Measurements from ENCODE around the gene RINL.
"Not testable (repeated sequence)": the region's sequence is repeated elsewhere in the genome, so short reads cannot be mapped to it uniquely, and the experiment has no call there.

Gene RINL

GRCh38 chr19:38880076-38880881 lies 2.2 kb upstream of the RINL start:
- no peak overlapping the region for H3K27ac Mint-ChIP-seq (ENCODE audit: low read depth)
- no peak for ATAC-seq (replicated peaks; ENCODE audit: extremely low read depth, poor library complexity, severe bottlenecking)
- H3K4me3 Mint-ChIP-seq = peak overlapping the region; percentile 46
- H3K27me3 Mint-ChIP-seq = no peaks in the 10 kb centered on the region
- H3K36me3 Mint-ChIP-seq (ENCODE audit: insufficient read depth) = peaks cover 26% of the 10 kb centered on the region
- H3K4me1 Mint-ChIP-seq = peaks cover 31% of the 10 kb centered on the region
- no peaks in the 10 kb centered on the region for H3K9me3 Mint-ChIP-seq
- no peak for DNase-seq (ENCODE audit: low spot score in 2 of 2)

DNA sequence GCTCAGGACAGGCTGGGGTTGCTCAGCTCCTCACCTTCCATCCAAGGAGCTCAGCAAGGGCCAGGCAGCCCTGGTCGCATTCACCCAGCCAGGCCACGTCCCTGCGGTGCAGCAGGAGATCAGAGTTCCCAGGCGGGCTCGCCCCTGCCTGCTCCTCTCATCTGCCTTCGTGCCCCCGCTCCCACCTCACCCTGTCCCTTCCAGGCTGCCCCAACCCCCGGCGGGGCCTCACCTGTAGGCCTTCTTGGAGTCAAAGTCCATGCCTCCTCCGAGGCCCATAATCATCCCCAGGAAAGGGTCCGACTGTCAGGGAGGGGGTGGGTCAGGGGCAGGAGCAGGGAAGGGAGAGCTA lies 1.3 kb upstream of the RINL start:
- Mint-ChIP-seq H3K4me1 (peaks cover 31% of the 10 kb centered on the region), H3K36me3 (ENCODE audit: insufficient read depth) (peaks cover 26% of the 10 kb centered on the region), H3K27me3 (no peaks in the 10 kb centered on the region), H3K27ac (ENCODE audit: low read depth) (no peak overlapping the region), H3K4me3 (peak overlapping the region; percentile 46), H3K9me3 (no peaks in the 10 kb centered on the region)
- DNase-seq (ENCODE audit: low spot score in 2 of 2) (no peak), ATAC-seq (replicated peaks; ENCODE audit: extremely low read depth, poor library complexity, severe bottlenecking) (no peak)

DNA sequence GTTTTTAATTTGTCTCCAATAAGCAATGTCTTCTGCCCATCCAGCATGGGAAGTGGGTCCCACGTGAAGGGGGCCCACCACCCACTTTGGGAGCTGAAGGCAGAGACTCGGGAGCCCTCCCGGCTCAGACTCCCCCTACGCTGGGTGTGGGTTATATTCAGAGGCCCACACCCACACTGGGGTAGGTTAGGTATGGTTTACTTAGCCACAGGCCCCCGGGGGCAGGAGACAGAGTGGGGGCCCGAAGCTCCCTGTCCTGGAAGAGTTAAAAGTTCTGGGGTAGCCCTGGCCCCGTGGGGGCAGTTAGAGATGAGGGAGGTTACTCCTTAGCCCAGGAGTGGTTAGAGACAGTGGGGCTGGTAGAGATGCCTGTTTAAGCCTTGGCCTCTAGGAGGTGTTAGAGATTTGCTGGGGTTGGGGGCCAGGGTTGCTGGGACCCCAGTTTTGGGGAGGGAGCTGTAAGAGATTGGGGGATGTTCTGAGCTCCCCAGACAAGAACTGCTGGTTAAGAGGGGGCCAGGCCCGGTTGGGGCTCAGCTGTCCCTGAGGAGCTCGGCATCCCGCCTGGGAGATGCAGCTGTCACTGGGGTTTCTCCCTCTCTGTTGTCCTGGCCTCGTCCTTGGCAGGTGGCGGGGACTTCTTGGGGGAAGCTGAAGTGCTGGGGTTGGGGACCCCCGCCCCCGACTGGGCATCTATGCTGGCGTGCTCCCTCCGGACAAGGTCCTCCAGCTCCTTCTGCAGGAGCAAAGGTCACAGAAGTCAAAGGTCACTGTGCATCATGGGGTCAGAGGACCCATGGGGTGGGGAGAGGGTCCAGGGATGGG lies 712 bp upstream of the RINL start:
- Mint-ChIP-seq H3K9me3 (no peaks in the 10 kb centered on the region), H3K27me3 (no peaks in the 10 kb centered on the region), H3K4me3 (peak overlapping the region; percentile 81), H3K27ac (ENCODE audit: low read depth) (peak overlapping the region; percentile 98), H3K4me1 (peaks cover 31% of the 10 kb centered on the region), H3K36me3 (ENCODE audit: insufficient read depth) (peaks cover 26% of the 10 kb centered on the region)
- no peak for DNase-seq (ENCODE audit: low spot score in 2 of 2)
- ATAC-seq (replicated peaks; ENCODE audit: extremely low read depth, poor library complexity, severe bottlenecking) = no peak

GRCh38 chr19:38875656-38876395 lies 2.2 kb downstream of the RINL start:
- Mint-ChIP-seq H3K4me1 (peaks cover 27% of the 10 kb centered on the region), H3K9me3 (no peaks in the 10 kb centered on the region)
- ATAC-seq (replicated peaks; ENCODE audit: extremely low read depth, poor library complexity, severe bottlenecking) = no peak

DNA sequence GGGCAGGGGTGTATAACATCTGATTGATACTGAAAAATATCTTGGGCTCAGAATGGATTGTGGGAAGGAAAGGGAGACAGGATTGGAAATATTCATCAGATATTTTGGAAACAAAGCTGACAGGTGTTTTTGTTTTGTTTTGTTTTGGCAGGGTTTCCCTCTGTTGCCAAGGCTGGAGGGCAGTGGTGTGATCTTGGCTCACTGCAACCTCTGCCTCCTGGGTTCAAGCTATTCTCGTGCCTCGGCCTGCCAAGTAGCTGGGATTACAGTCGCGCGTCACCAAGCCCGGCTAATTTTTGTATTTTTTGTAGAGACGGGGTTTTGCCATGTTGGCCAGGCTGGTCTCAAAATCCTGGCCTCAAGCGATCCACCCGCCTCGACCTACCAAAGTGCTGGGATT lies 4.7 kb downstream of the RINL start:
- not testable (repeated sequence) for ATAC-seq (replicated peaks; ENCODE audit: extremely low read depth, poor library complexity, severe bottlenecking); H3K27me3 Mint-ChIP-seq; H3K9me3 Mint-ChIP-seq; DNase-seq (ENCODE audit: low spot score in 2 of 2); H3K4me3 Mint-ChIP-seq
- Mint-ChIP-seq H3K36me3 (ENCODE audit: insufficient read depth) (peaks cover 15% of the 10 kb centered on the region), H3K4me1 (peaks cover 37% of the 10 kb centered on the region), H3K27ac (ENCODE audit: low read depth) (peak overlapping the region; percentile 47)

More at GRCh38 chr19:38875656-38876395, 2.2 kb downstream of the RINL start:
- Mint-ChIP-seq H3K36me3 (ENCODE audit: insufficient read depth) (peaks cover 15% of the 10 kb centered on the region), H3K4me3 (peak overlapping the region; percentile 43), H3K27me3 (no peaks in the 10 kb centered on the region), H3K27ac (ENCODE audit: low read depth) (peak overlapping the region; percentile 25)
- no peak for DNase-seq (ENCODE audit: low spot score in 2 of 2)

DNA sequence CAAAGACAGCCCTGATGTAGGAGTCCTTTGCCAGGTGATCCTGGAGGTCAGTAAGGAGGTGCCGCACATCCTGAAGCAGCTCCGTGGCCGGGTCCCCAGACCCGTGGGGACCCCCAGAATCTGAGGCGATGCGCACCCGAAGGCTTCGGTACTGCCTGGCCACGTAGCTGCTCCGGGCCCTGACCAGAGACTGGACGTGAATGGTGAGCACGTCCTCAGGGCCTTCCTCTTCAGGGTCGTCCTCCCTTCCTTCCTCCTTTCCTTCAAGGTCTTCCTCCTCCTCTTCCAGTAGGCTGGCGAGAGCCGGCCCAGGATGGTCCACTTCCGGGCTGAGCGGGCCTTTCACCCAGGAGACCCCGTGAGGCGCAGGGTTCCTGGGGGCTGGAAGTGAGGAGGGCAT lies 7.5 kb downstream of the RINL start:
- ATAC-seq (replicated peaks; ENCODE audit: extremely low read depth, poor library complexity, severe bottlenecking) = no peak
- H3K27ac Mint-ChIP-seq (ENCODE audit: low read depth) = peak overlapping the region; percentile 95
- H3K4me1 Mint-ChIP-seq = peaks cover 24% of the 10 kb centered on the region

GRCh38 chr19:38869836-38870607 lies 8.1 kb downstream of the RINL start:
- no peaks in the 10 kb centered on the region for H3K9me3 Mint-ChIP-seq
- DNase-seq (ENCODE audit: low spot score in 2 of 2) = peak; percentile 90 to 93
- peak overlapping the region; percentile 86 for H3K4me3 Mint-ChIP-seq

More for the DNA sequence above, 7.5 kb downstream of the RINL start:
- H3K36me3 Mint-ChIP-seq (ENCODE audit: insufficient read depth) = peaks cover 20% of the 10 kb centered on the region
- H3K9me3 Mint-ChIP-seq = no peaks in the 10 kb centered on the region
- no peak for DNase-seq (ENCODE audit: low spot score in 2 of 2)
- no peaks in the 10 kb centered on the region for H3K27me3 Mint-ChIP-seq
- H3K4me3 Mint-ChIP-seq = peak overlapping the region; percentile 86

DNA sequence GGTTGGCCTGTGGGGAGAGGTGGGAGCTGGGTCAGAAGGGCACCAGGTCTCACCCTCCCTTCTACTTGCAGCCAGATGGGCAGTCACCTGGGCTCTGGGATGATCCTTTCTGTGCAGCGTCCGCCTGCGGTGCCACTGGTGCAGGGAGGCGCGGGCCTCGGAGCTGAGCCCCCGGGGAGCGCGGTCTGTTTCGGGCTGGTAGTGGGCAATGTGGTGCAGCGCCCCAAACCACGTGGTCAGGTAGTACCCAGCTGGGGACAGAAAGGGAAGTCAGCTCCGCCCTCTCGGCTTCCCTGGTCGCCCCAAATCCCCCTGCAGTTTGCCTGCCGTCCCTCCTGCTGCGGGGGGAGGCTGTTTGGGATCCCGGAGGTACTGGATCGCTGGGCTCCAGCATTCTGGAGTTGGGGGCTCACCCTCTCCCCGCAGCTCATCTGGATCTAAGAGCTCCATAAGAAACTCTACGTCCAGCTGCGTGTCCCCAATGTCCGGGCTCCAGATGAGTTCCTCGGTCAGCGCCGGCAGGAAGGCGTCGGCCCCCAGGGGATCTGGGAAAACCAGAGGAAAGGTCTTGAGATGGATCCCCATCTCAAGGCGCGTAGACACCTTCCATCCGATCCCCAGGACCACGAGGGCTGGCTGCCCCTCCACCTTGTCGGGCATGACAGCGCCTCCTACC lies 8.8 kb downstream of the RINL start:
- Mint-ChIP-seq H3K9me3 (no peaks in the 10 kb centered on the region), H3K36me3 (ENCODE audit: insufficient read depth) (peaks cover 31% of the 10 kb centered on the region), H3K4me1 (peaks cover 38% of the 10 kb centered on the region), H3K27me3 (no peaks in the 10 kb centered on the region), H3K27ac (ENCODE audit: low read depth) (peak overlapping the region; percentile 95), H3K4me3 (peak overlapping the region; percentile 86)
- ATAC-seq (replicated peaks; ENCODE audit: extremely low read depth, poor library complexity, severe bottlenecking) (no peak), DNase-seq (ENCODE audit: low spot score in 2 of 2) (no peak)

More at GRCh38 chr19:38869836-38870607, 8.1 kb downstream of the RINL start:
- Mint-ChIP-seq H3K27me3 (no peaks in the 10 kb centered on the region), H3K4me1 (peaks cover 30% of the 10 kb centered on the region), H3K36me3 (ENCODE audit: insufficient read depth) (peaks cover 26% of the 10 kb centered on the region), H3K27ac (ENCODE audit: low read depth) (peak overlapping the region; percentile 95)
- peak; percentile 79 for ATAC-seq (replicated peaks; ENCODE audit: extremely low read depth, poor library complexity, severe bottlenecking)

GRCh38 chr19:38868551-38868950 lies 9.5 kb downstream of the RINL start:
- H3K36me3 Mint-ChIP-seq (ENCODE audit: insufficient read depth) = peaks cover 33% of the 10 kb centered on the region
- H3K27me3 Mint-ChIP-seq = no peaks in the 10 kb centered on the region
- H3K9me3 Mint-ChIP-seq = no peaks in the 10 kb centered on the region
- ATAC-seq (replicated peaks; ENCODE audit: extremely low read depth, poor library complexity, severe bottlenecking) (no peak), DNase-seq (ENCODE audit: low spot score in 2 of 2) (no peak)
- H3K4me1 Mint-ChIP-seq = peaks cover 40% of the 10 kb centered on the region
- no peak overlapping the region for H3K27ac Mint-ChIP-seq (ENCODE audit: low read depth)
- peak overlapping the region; percentile 86 for H3K4me3 Mint-ChIP-seq

DNA sequence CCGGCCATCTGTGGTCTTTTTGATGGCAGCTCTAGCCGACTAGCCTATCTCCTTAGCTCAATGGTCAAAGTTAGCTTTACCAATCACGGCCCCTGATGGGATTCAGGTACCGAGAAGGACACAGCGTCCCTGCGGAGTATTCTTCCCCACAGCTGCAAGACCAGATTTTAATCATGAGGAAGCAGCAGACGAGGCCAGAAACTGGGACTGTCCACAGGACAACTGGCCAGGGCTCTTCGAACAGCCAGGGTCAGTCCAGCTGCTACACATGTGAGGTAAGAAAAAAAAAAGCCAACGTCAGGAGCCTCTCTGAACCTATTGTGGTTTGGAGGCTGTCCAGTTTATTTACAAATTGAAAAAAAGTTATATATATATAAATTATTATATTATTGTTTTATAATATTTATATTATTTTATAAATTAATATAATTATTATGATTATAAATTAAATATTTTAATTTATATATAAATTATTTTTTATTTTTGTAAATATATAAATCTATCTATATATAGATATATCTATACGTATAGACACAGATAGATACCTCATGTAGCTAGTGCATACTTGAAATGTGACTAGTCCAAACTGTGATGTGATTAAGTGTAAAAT lies 10.8 kb downstream of the RINL start:
- H3K4me3 Mint-ChIP-seq = no peak overlapping the region
- no peak for ATAC-seq (replicated peaks; ENCODE audit: extremely low read depth, poor library complexity, severe bottlenecking)

GRCh38 chr19:38862321-38863059 lies 15.6 kb downstream of the RINL start:
- H3K36me3 Mint-ChIP-seq (ENCODE audit: insufficient read depth) = peaks cover 22% of the 10 kb centered on the region
- DNase-seq (ENCODE audit: low spot score in 2 of 2) = no peak
- ATAC-seq (replicated peaks; ENCODE audit: extremely low read depth, poor library complexity, severe bottlenecking) = no peak
- no peaks in the 10 kb centered on the region for H3K27me3 Mint-ChIP-seq
- no peak overlapping the region for H3K27ac Mint-ChIP-seq (ENCODE audit: low read depth)
- H3K4me3 Mint-ChIP-seq = no peak overlapping the region
- H3K9me3 Mint-ChIP-seq = no peaks in the 10 kb centered on the region
- H3K4me1 Mint-ChIP-seq = peaks cover 39% of the 10 kb centered on the region

More for the DNA sequence above, 10.8 kb downstream of the RINL start:
- H3K27me3 Mint-ChIP-seq = no peaks in the 10 kb centered on the region
- peaks cover 45% of the 10 kb centered on the region for H3K4me1 Mint-ChIP-seq
- no peak for DNase-seq (ENCODE audit: low spot score in 2 of 2)
- H3K36me3 Mint-ChIP-seq (ENCODE audit: insufficient read depth) = peaks cover 30% of the 10 kb centered on the region
- no peaks in the 10 kb centered on the region for H3K9me3 Mint-ChIP-seq
- H3K27ac Mint-ChIP-seq (ENCODE audit: low read depth) = no peak overlapping the region

Data from central memory CD8-positive, alpha-beta T cell (primary cell).